GM12875 (cell line): ENCODE results near the gene EPAS1.

Experiments used
- H3K4me3 ChIP-seq: one replicate; pipeline ENCODE4 v1.5.1; 2011; ENCODE audit warnings: low read depth, low read length, control low read depth
- CTCF ChIP-seq: IDR thresholded peaks from 2 replicates; pipeline ENCODE4 v1.5.1; 2011; ENCODE audit warnings: low read depth, mild to moderate bottlenecking, control low read depth, inconsistent platforms, low read length, moderate library complexity, borderline replicate concordance; ENCODE audit not compliant: insufficient read depth

EPAS1 gene

DNA sequence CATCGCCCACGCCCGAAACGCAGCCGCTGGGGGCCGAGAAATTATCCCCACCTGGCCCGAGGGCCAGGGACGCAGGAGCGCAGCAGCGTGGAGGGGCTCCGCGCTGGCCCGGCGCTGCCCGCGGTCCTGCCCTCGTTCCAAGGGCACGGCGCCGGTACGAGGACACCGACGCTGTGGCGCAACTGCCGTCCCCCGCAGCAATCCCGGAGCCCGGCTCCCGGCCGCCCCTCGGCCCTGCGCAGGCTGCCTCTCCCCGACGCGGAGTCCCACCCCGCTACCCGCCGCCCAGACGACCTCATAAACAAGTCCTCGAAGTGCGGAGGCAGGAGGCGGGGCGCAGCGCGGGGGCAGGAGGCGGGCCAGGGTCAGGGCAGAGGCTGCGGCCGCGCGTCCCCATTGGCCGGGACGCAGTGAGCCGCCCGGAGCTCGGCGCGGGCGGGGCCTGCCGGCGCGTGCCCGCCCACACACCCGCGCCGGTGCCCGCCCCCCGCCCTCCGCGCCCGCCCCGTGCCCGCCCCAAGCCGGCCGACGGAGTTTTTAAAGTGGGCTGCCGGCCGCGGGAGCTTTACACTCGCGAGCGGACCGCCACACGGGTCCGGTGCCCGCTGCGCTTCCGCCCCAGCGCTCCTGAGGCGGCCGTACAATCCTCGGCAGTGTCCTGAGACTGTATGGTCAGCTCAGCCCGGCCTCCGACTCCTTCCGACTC, at the start of gene EPAS1:
EPAS1 (plus strand) TSS at position 568 of the 706 bp plus-strand sequence. CDS start 505 bp downstream, outside the sequence.
- peak within 1 kb of the TSS; percentile 49 for H3K4me3 ChIP-seq
- TF ChIP-seq CTCF = no peak

DNA sequence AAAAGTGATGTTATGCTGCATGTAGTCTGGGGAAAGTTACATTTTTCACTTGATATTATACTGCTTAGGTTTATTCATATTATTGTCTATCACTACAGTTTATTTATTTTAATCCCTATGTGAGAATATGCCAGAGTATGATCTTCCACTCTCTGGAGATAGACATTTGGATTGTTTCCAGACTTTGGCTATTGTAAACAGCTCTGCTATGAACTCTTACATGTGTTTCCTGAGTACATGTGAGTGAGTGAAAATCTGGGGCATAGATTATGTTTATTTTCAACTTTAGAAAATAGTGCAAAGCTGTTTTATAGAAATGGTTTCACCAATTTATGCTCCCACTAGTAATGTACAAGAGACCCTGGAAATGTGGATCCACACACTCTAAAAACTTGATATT, 49.0 kb upstream of the EPAS1 start:
- H3K4me3 ChIP-seq = no peak overlapping the region
- TF ChIP-seq CTCF = no peak

GRCh38 chr2:46249654-46250053, 47.6 kb upstream of the EPAS1 start:
- H3K4me3 ChIP-seq = no peak overlapping the region
- no peak for TF ChIP-seq CTCF

DNA sequence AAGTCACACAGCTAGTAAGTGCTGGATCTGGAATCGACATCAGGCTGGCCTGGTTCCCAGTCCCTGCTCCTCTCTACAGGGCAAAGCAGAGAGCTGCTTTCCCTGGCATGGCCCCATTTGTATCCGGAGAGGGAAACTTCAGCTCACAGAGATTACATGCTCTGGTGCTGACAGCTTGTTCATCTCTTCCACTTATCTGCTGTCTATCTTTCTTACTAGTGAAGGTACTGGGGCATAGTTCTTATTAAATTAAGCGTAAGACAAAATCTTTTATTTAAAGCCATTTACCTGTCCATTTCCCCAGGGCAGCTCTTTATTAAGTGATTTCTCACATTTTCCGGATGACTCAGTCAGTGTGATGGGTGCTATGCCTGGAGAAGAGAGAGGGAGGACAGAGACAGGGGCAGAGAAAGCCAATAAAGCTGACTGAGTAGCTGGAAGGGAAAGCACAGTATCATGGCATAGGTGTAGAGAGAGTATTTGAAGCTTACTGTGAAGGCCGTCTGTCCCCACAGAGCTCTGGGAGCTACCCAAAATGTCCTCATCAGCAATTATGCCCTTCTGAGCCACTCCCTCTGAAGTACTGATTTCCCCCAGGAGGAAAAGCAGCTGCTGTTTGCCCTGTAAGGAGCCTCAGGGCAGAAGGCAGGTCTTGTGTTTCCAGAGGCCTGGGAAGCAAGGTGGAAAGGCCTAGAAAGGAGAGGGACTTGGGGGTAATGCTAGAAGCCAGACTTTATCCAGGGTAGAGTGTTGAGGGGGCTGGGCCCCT, 44.1 kb upstream of the EPAS1 start:
- no peak for TF ChIP-seq CTCF
- no peak overlapping the region for H3K4me3 ChIP-seq

GRCh38 chr2:46254474-46254873, 42.7 kb upstream of the EPAS1 start:
- TF ChIP-seq CTCF = no peak
- no peak overlapping the region for H3K4me3 ChIP-seq

GRCh38 chr2:46256563-46257142, 40.6 kb upstream of the EPAS1 start:
- H3K4me3 ChIP-seq = no peak overlapping the region
- no peak for TF ChIP-seq CTCF
